Tongue (tissue), 2 donors: Measurements from ENCODE around the gene TEAD1. TPM values are rescaled to one million over a fixed set of nuclear protein-coding genes. Genes with fewer than 3 reads are reported as not detected.

Experiments
- DNase-seq: peaks from one replicate; pipeline ENCODE4 v3.0.0-alpha.2; 2015
- total RNA-seq: library from RNA; depleted of rRNA; stranded (reverse); fragments of >200 nt; gene quantifications from one replicate; pipeline ENCODE4 v1.2.3, GENCODE V29; 2014

Gene TEAD1
- total RNA-seq, 1 donor from 2014 or later = 131 TPM

- no peak for DNase-seq
These were observed 269.1 kb downstream of the TEAD1 start for GRCh38 chr11:12943311-12943710.

DNA sequence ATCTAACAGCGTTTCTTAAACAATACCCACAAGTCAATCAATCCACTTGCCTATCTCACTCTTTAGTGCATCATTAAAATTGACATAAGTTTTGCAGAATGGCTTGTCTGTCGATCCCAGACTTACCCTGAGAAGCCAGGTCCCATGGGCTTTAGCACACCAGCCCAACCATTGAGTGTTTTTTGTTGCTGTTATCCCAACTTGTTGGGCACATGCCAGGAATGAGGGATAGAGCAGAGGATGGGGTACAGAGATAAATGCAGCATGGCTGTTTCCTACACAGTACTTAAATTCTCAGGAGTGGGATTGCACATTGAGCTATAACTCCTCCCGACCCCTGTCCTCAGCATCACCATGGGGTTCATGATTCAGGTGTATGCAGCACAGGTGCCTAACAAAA, 270.7 kb downstream of the TEAD1 start:
- DNase-seq = no peak

DNA sequence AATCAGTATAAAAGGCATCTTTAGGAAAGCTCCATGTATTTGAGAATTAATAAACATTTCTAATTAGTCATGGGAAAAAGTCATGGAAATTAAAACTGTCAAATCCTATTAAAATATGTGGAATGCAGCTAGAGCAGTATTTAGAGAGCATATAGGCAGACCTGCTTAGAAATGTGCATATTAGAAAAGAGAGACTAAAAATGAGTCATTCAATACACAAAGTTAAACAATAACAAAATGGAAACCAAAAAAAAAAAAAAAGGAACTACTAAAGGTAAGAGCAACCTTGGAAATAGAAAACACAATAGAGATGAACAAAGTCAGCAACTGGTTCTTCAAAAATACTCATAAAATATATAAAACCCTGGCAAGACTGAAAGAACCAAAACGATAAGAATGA, 275.2 kb downstream of the TEAD1 start:
- no peak for DNase-seq

DNA sequence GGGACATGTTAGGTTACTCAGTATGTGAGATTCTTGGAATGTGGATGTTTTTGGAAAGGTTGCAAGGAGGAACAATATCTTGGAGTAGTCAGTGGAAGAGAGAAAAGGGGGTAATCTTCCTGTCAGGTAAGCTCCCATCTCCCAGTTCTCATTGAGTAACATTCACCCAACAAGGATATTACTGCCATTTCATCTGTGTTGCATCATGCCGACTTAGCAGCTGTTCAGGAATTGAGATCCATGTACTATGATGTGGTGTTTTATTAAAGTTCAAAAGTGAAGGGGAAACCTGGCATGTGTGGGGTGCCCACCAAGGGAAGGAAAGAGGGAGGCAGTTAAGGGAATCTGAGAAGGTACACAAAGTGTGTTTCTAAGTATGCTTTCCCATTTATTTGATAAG, 276.4 kb downstream of the TEAD1 start:
- DNase-seq = no peak

DNA sequence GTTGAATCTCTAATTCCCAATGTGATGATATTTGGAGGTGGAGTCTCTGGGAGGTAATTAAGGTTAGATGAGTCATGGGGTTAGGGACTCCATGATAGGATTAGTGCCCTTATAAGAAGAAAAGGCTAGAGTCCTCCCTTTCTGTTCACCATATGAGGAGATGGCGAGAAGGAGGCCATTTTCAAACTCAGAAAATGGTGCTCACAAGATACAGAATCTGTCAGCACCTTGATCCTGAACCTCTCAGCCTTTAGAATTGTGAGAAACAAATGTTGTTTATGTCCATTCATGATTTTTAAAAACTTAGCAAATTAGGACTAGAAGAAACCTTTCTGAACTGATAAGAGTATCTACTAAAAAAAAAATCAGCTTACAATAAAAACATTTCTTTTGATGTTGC, 277.2 kb downstream of the TEAD1 start:
- DNase-seq = no peak

GRCh38 chr11:12952094-12952493, 277.9 kb downstream of the TEAD1 start:
- no peak for DNase-seq

- DNase-seq = no peak
These were observed 284.8 kb downstream of the TEAD1 start for GRCh38 chr11:12958986-12959385.

- DNase-seq = no peak
These were observed 287.4 kb downstream of the TEAD1 start for GRCh38 chr11:12961615-12962014.

GRCh38 chr11:12962306-12962705, 288.1 kb downstream of the TEAD1 start:
- no peak for DNase-seq

- DNase-seq = no peak
These were observed 288.8 kb downstream of the TEAD1 start for GRCh38 chr11:12963051-12963450.

GRCh38 chr11:12963792-12964536, 289.7 kb downstream of the TEAD1 start:
- peak; percentile 84 for DNase-seq

- no peak for DNase-seq
These were observed 290.4 kb downstream of the TEAD1 start for GRCh38 chr11:12964650-12965049.

- no peak for DNase-seq
These were observed 291.8 kb downstream of the TEAD1 start for GRCh38 chr11:12966002-12966401.

DNA sequence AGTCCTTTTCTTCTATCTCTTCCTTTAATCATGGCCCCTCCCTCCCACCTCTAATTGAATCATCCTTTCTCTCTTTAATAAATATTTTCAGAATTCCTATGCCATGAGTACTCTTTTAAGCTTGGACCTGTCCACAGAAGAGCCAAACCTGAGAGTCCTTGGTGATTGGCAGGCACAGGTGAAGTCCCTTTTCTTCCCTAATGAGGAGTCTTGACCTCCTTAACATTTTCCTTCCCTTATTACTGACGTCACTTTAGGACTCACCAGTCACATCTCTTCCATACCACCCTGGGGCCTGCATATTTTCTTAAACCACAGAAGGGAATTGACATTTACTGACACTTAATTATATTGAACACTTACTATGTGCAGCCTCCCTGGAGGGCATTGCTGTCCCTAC, 293.9 kb downstream of the TEAD1 start:
- DNase-seq = no peak

DNA sequence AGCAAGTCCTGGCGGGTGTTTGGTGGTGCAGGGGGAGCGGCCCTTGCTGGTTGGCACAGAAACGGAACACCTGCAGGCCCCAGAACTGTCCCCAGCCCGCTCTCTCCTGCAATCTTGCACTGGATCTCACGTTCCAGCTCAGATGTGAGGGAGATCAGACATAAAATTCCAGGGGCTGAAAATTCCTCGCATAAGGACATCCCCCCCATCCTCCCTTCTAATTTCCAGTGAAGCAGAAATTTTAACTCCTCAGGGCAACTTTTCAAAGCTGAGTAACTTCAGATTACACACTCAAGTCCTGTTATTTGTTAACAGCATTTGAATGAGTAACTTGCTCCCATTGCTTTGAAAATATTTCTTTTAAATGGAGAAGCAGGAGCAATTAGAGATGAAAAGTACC, 294.6 kb downstream of the TEAD1 start:
- no peak for DNase-seq

DNA sequence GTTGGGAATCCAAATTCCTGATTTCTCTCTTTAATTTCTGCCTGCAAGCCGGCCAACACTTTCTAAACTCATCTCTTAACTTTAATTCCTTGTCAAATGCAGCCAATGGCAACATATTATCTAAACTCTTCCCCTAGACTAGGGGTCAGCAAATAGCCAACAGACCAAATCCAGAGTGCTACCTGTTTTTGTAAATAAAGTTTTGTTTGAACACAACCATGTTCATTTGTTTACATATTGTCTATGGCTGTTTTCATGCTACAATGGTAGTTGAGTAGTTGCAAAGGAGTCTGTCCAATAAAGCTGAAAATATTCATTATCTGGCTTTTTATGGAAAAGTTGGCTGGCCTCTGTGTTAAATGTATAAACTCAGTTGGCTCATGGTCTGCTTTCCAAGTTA, 297.7 kb downstream of the TEAD1 start:
- DNase-seq = no peak

- DNase-seq = no peak
These were observed 299.4 kb downstream of the TEAD1 start for GRCh38 chr11:12973528-12974181.

- DNase-seq = no peak
These were observed 301.0 kb downstream of the TEAD1 start for GRCh38 chr11:12975195-12975594.

- DNase-seq = peak; percentile 24
These were observed 305.9 kb downstream of the TEAD1 start for GRCh38 chr11:12979928-12980689.

DNA sequence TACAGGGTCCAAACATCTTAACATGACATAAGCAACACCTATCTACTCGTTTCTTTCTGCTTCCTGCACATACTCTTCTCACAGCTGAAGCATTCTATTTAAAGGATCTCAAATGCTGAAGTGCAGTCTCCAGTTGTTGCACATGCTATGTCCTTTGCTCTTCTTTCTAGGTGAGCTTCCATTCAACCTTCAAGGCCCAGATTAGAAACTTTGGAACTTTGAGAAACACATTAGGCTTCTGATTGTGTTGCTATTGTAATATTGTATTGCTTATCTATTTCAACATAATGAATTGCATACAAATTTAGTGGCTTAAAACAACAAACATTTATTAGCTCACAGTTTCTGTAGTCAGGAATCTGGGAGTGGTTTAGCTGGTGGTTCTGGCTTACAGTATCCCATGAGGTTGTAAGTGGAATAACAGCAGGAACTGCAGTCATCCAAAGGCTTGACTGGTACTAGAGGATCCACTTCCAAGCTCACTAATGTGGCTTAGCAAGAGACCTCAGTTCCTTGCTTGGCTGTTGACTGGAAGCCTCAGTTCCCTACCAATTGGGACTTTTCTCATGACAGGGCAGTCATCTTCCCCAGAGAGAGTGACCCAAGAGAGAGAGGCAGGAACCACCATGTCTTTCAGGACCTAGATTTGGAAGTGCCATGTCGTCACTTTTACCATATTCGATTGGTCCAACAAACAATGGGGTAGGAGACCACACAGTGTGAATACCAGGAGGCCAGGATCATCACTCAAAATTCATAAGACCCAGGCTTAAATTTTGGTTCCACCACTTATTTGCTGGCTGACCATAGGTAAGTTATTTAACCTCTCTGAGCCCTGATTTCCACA, 307.7 kb downstream of the TEAD1 start:
- no peak for DNase-seq

- DNase-seq = no peak
These were observed 309.1 kb downstream of the TEAD1 start for GRCh38 chr11:12983336-12983735.

GRCh38 chr11:12986194-12986898, 312.1 kb downstream of the TEAD1 start:
- DNase-seq = no peak
